GM12891 (cell line): ENCODE results near the gene LIMD2.

Experiments
- PAX5 ChIP-seq: IDR thresholded peaks from 2 replicates; pipeline ENCODE4 v1.6.1; 2011; ENCODE audit warnings: low read length, moderate library complexity, mild to moderate bottlenecking; ENCODE audit not compliant: insufficient read depth, severe bottlenecking
- POLR2A ChIP-seq: IDR thresholded peaks from 2 replicates; pipeline ENCODE4 v1.6.1; 2011; ENCODE audit warnings: low read depth, low read length, control low read depth
- POLR2AphosphoS5 ChIP-seq: IDR thresholded peaks from 2 replicates; pipeline ENCODE4 v1.6.1; 2011; ENCODE audit warnings: low read depth, low read length, control low read depth
- POU2F2 ChIP-seq: IDR thresholded peaks from 2 replicates; pipeline ENCODE4 v1.6.1; 2011; ENCODE audit warnings: low read depth, mild to moderate bottlenecking, control low read depth, low read length, moderate library complexity
- TAF1 ChIP-seq: IDR thresholded peaks from 2 replicates; pipeline ENCODE4 v1.6.1; 2011; ENCODE audit warnings: low read depth, low read length, control low read depth

DNA sequence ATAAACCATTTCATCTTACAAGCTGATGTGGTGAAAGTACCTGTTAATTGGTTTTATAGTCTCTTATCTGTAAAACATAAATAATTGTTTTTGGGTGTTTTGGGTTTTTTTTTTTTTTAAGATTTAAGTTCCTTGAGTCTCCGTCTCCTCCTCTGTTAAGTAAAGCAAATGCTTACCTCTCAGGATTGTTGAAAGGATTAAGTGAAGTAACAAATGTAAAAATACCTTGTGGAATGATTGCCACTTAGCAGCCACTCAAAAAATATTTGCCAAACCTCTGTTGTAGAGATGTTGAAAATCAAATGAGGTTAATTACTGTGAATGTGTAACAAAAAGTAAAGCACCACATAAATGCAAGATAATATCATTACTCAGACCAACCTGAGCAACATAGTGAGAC is 19.2 kb downstream of the LIMD2 start:
- TF ChIP-seq POLR2A (no peak), POLR2AphosphoS5 (no peak), PAX5 (no peak), TAF1 (no peak), POU2F2 (no peak)
